Frontal cortex (tissue), 4 donors: Measurements from ENCODE around the gene HOXB6. TPM values are rescaled to one million over a fixed set of nuclear protein-coding genes. Genes with fewer than 3 reads are reported as not detected.

ENCODE experiments used
- DNase-seq, 2 donors: peaks; one replicate each; pipeline ENCODE4 v3.0.0; 2012; ENCODE audit warnings: low spot score in 2 of 2
- FAIRE-seq: peaks from 2 replicates; lab custom pipeline; 2012; peaks lifted over from hg19 to GRCh38; lab: Jason Lieb, UNC
- total RNA-seq: library from RNA; depleted of rRNA; stranded (reverse); fragments of >200 nt; gene quantifications from one replicate; pipeline ENCODE4 v1.2.3, GENCODE V29; 2014
- donor health status: control.
- donor health status: control.
- donor health status: control.

The HOXB6 gene
- total RNA-seq, 1 donor from 2014 or later, result not detected

DNA sequence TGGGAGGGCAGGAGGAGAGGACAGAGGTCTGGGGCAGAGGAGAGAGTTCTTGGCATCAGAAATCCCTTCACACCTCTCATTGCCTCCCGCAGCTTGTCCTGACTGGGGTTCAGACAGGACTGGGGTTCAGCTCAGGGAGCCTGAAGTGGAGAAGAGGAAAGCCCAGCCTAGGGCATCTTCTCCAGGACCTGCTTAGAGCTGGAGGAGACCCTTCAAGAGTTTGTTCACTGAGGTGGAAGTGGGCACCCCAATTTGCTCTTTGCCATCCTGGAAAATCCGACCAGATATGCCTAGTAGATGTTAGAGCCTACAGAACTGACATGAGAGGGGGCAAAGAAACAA is 16.7 kb downstream of the HOXB6 start:
- no peak for DNase-seq
- no peak for FAIRE-seq

DNA sequence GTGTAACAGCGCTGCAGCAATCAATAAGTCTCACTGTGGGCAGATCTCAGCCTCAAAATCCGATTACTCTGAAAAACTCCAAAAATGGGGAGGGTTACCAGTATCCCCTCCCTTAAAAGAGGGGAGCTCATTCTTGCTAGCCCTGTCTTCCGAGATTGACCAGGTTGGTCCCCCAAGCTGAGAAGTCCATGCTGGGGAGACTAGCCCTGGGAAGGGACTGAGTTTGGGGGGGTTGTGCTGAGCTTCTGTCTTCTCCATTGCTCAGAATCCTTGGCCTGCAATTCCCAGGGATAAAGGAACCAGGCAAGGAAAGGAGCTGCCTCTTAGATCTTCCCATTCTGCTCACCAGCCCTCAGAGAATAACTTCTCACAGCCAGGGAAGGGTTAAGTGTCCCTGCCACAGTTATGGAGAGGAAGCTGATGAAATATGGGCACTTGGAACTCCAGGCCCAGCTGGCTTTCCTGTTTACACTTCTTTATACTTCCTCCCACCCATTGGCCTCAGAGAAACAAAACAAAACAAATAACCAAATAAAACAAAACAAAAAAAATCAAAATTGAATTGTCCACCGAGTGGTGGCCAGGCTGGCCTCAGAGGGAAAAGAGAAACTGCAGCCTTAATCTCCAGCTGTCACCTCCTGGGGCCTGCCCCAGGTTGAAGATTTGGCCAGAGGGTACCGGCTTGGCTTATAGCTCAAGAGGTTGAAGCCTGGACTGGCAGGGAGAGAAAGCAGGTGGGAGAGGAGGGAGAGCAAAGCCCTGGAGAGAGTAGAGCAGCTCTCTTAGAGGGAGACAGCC is 17.3 kb downstream of the HOXB6 start:
- no peak for DNase-seq
- FAIRE-seq, result no peak

DNA sequence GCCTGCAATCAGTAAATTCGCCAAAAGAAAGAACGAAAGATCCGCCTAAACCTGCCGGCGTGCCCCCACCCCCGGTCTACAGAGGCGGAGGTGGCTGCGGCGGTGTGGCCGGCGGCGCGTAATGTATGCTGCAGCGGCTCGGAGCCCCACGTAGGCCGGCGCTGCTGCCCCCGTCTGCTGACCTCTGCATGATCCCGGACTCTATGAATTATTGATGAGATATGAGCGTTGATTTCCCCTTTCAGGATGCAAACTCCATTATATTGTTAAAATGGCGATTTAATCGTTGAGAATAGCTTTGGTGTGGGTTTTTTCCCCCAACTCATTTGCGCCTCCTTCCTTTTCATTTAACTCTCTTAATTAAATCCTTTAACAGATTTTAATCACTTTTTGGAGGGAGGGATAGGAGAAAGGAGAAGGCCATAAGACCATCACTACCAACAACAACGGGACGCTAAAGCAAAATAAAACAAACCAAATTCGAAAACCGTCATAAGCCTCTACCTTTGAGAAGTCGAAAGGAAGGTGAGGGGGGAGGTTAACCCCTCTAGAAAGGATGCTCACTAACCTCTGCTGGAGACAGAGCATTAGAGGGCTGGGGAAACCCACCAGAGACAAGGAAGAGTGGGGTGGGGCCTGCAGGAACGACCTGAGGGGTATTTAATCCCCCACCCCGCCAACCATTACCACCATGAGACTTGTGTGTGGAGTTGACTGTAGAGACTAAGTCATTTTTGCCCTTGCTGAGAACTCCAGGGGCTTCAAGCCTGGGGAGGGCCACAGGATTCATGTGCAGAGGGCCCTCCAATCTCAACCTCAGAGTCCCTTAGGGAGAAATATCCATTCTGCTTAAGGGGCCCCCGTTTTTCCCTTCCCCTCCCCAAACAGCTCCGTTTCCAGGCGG is 18.2 kb downstream of the HOXB6 start:
- DNase-seq, result no peak
- FAIRE-seq, result no peak

DNA sequence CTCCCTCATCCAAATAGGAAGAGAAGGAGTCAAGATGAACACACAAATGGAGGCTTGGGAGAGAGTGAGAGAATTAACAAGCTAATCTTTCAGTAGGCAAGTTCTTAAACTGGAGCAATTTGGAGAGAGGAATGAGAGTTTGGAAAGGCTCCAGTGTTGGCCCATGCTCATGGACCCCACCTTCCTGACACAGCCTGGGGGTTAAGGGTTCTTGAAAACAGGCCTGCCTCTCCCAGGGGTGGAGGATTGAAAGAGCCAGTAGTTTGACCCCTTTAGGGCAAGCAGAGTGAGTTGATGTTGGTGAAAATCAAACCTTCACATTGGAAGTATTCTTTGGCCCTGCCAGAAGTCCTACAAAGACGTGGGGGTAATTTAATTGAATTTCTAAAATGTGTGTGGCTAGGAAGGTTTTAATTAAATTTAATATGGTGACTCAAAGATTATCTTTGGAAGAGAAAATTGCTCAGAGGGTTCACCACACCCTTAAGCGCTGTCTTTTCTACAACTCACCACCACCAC is 20.5 kb downstream of the HOXB6 start:
- FAIRE-seq (no peak), DNase-seq (no peak)

DNA sequence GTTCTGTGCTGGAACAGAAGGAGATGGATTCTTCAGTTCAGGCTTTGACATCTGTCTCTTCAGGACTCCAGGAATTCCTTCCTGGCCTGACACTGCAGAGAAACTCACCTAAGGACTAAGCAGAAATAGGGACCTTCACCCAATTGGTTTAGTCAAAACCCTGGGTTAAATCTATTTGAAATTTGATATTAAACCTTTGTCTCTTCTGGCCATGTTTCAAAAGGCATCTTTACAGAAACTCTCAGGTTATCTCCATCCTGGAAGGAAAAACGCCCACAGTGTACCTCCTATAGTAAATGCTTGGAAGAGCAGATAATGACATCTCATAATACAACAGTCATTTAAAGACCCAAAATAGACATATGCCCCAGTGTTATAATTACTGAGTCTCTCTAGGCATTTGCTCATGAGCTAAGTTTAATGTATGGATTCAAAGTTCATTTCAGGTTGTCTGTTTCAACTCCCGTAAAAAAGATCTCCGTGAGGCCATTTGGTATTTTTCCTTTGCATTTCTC is 21.0 kb downstream of the HOXB6 start:
- DNase-seq (no peak), FAIRE-seq (no peak)

DNA sequence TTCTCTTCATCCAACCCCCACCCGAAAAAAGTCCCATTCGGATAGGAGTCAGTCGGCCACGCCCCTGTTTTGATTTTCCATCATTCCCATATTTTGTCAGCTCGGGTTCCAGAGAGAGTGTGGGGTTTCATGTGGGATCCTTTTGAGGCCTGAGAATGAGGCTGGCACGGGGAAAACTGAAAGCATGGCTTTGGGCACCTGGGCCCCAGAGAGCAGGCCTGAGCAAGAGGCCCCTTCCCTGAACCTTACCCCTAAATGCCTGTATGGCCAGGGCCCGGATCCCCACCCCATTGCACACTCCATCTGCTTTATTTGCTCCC is 22.1 kb downstream of the HOXB6 start:
- DNase-seq (no peak), FAIRE-seq (no peak)

DNA sequence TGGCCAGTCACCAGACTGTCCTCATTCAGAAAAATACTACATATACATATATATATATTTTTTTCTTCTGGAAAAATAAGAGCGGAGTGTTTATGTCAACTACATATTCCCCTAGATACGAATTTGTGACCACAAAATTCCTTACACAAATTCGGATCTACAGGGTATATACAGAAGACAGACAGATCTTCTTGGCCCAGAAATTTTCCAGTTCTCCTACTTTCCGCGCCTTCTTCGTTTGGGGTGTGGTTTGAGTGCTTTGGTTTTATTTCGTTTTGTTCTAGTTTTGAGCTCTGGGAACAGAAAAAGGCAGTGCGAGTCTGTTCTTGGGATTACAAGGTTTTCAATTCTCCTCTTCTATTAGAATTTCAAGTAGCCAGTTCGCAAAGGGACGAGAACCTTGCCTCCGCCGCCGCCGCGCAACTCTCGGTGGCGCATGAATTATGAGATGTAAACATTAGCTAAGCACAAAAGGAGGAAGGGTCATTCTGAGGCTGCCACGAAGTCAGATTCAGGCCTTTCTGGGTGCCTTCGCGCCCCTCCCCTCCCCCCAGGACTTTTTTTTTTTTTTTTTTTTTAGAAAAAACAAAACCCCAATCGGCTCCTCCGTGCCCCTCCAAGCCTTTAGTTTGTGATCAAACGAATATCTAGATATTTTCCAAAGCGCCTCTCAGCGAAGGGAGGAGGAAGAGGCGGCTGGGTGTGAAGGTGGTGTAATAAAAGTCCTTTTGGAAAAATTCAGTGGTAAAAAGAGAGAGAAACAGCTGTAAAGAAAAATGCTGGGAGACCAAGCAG is 24.8 kb downstream of the HOXB6 start:
- DNase-seq (no peak), FAIRE-seq (no peak)

DNA sequence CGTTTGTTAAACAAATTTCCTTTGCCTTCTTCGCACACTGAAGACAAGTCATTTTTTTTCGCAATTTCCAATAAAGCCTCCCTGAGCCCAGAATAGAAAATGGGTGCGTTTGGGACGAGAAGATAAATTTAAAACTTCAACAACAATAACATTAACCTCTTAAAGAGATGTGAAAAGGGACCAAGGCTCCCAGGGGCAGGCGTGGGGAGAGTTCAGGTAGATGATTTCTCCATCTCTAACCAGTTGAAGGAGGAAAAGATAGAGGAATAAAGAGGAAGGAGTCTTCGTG is 25.4 kb downstream of the HOXB6 start:
- no peak for FAIRE-seq

DNA sequence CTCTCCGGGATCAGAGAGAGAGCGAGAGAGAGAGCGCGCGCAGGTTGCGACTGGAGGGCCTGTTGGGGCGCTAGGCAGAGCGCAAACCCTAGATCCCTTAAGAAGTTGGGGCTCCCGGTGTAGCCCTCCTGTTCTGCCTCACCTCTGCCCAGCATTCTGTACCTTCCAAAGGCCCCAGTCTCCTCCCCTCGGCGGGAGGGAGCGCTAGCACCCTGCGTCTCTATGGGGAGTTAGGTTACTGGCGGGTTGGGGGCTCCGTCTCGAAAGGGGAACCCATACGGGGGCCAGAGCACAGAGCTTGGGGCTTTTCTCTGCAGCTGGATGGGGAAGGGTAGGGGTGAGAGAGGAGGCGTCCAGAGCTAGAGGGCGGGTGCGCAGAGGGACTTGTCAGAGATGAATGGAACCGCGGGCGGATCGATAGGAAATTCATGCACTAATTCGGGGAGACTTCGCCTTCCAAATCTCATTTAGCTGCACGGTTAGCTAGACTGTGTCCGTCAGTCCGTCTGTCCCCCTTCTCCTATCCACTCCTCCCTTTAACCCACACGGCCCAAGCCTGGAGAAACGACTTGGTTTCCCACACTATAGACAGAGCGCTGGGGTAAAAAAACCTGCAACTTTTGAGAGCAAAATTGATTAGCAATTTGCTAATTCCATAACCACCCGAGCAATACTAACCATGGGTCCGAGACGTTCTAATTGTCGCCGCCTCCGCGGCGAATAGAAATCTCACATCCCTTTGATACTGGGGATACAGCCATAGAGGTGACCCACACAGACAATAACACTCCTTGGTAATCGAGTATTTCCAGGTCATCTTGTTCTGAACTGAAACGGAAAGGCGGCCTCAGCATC is 25.9 kb downstream of the HOXB6 start:
- DNase-seq (no peak), FAIRE-seq (no peak)

More for the DNA sequence above, 25.4 kb downstream of the HOXB6 start:
- no peak for DNase-seq

DNA sequence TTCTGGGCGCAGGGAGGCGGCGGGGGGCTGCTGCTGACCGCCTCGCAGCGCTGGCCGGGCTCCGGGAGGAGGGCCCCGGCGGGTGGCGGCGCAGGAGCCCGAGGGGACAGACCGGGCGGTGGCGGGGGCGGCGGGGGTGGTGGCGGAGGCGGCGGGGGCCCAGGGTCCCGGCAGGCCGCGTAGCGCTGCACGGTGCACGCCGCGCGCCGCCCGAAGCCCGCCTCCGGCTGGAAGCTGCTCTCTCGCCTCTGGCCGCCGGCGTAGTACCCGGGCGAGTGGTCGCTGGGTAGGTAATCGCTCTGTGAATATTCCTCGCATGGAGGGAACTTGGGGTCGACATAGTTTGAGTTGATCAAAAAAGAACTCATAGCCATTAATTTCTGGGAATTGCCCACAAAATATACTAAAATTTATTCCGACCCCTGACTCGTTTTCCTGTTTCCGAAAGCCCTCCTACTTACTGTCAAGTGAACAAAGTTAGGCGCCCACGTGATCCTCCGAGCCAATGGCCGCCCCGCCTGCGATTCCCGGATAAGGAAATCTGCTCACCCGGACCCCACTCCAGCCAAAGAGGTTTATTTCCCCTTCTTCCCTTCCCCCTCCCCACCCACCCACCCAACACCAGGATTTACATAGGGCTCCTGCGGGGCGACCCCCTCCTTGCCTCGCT is 26.7 kb downstream of the HOXB6 start, which contains the start of gene HOXB4:
Gene HOXB4, minus strand, starts transcription at position 405 of the 670 bp plus-strand sequence. Its CDS starts 31 bp downstream, at position 374.
- no peak for FAIRE-seq
- no peak for DNase-seq

DNA sequence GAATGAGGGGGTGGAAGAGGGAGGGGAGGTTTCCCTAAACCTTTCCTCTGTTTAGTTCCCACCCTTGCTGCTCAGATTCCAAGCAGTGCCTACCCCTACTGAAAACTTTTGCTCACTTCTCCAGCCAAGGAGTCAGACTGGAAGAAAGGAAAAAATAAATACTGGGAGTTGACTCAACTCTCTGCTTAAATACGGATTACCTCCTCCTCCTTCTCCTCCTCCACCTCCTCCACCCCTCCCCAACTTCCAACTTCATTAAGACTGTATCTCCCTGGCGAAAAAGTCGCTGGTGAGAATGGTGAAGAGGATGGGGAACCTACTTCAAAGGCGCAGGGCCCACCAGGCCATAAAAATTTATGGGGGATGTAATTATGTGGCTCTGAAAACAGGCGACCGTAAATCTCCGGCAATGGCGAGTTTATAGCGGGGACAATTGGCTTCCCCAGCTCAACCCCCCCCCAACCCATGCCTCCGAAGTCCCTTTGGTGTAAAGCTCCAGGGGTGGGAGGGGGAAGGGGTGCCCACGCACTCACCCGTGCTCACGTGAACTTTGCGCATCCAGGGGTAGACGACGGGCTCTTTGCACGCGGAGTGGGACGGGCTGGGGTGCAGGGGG is 27.3 kb downstream of the HOXB6 start:
- no peak for FAIRE-seq

DNA sequence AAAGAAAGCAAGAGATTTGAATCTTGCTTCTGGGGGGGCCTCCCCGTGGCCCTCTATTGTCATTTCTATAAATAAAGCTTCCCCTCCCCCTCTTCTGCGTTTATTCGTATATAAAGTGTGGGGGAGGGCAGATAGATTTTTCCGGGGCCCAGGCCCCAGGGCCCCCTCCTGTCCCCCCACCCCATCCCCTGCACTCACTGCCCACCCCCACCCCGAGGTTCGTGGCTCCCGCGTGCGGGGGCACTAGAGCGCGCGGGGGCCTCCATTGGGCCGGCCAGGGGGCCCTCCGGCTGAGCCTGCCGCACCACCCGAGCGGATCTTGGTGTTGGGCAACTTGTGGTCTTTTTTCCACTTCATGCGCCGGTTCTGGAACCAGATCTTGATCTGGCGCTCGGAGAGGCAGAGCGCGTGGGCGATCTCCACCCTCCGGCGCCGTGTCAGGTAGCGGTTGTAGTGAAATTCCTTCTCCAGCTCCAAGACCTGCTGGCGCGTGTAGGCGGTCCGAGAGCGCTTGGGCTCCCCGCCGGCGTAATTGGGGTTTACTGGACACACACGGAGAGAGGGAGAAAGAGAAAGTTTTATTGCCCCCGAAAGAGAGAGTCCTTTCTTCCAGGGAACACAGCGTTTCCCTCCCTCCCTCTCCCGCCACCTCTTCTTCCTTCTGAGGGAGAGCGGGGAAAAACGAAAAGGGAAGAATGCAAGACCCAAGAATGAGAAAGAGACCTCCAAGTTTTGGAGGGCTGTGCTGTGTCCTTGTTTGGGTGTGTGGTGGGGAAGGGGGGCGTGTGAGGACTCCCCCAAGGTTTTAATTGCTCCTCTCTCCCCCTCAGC is 28.1 kb downstream of the HOXB6 start:
- no peak for DNase-seq
- no peak for FAIRE-seq

More for the DNA sequence above, 27.3 kb downstream of the HOXB6 start:
- no peak for DNase-seq

DNA sequence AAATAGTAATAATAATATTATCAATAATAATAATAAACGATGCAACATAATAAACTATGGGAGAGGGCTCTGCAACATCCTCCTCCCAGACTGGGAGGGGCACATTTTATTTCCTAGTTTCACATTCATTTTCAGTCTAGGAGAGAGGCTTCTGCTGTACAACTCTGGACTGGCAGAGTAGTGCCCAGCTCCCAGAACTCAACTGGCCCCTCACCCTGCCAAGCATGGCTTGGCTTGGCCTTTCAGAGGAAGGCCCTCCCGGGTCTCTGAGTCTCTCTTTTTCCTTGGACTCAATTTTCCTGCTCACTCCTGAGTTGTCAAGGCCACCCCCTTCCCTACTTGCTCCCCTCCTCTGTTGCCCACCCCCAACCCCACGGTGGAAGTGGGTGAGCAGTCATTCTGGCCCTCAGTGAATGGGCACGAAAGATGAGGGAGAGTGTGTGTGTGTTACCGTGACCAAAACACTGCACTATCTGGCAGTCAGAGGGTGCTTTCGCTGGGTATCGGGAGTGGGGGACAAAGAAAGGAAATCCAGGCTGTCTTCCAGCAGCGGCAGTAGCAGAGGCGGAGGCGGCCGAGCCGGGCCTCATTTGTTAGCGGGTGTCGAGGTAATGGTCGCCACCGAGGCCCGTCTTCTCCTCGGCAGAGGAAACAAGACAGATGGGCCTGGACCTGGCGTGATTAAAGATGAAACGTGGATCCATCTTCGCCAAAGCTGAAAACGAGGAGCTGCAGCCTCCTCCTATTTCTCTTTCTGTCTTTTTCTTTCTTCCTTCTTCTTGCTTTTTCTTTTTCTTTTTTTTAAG is 28.9 kb downstream of the HOXB6 start:
- no peak for DNase-seq
- FAIRE-seq, result no peak

DNA sequence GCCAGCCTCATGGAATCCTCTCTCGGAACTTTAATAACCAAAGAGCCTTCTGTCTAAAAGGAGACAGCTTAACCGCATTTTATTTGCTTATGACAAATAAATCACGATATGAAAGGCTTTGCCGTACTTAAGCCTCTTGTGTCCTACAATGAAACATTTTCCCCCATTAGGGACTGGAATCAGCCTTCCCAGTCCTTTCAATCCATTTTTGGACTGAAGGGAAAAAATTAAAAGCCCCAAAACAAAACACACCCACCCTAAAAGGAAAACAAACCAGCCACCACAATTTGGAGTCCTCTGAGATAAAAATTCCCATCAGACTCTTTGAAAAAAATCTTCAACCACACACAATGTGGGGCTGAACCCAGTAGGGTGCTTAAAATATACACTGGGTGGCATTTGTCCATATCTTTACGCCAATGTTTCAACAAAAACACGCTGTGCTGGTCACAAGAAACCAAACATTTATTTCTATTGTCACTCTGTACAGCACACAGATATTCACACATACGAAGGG is 29.7 kb downstream of the HOXB6 start:
- DNase-seq (no peak), FAIRE-seq (no peak)

DNA sequence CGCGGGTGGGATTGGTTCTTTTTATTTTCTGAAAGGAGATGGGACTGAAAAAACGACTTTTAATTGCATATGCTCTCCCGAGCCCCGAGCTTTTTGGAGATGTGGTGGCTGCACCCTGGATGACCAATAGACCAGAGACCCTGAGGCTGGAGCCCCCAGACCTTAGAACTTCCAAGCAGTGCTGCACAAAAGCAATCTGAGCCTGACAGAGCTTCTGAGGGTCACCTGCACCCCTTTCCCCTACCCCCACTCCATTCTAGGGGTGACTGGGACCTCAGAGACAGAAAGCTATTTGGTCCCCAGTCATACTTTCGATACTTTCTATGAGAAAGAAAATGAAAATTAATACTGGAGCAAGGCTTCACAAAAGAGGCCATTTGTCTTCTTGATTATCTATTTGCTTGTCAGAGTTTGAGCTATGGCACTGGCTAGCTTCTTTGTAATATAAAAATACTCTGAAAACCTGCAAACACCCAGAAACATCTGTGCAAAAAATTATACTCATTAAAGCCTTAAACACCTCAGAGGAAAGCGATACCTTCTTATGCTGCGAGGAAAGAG is 30.2 kb downstream of the HOXB6 start:
- no peak for FAIRE-seq
- no peak for DNase-seq

DNA sequence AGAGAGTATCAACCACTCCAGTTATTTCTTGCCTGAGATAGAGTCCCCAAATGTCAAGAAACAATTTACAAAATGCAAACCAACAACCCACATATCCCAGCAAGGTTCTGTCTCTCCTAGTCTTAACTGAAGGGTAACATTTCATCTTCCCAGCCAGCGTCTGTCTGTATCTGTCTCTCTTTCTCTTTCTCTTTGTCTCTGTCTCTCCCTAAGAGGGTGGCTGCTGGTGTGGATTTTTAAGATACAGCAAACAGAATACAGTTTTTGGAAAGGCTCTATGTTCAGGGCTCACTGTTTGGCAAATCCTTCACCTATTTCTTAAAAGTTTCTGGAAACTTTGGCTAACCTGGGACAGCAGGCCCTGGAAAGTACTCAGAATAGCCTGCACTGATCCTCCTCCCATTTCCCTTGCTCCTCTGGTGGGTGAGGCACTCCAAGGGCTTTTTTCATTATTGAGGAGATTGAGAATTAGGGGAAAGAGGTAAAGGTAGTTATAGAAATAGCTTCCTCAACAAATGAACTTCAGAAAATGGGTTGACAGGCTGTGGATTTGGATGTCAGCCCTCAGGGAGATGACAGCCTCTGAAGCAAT is 32.9 kb downstream of the HOXB6 start:
- FAIRE-seq, result no peak

More for the DNA sequence above, 32.9 kb downstream of the HOXB6 start:
- DNase-seq, result no peak
